HG03439 (cell line): ENCODE measurements around the gene RAB3IP.

Experiments
- ATAC-seq: cut with Tn5 transposase; IDR thresholded peaks from one replicate; pipeline ENCODE4 v1.9.1; 2021; ENCODE audit warnings: mild to moderate bottlenecking, moderate library complexity; ENCODE audit not compliant: unreplicated experiment

The RAB3IP gene

GRCh38 chr12:69738351-69739286 is at the start of gene RAB3IP:
Gene RAB3IP (plus strand): TSS chr12:69738860. CDS start chr12:69755409, 16,549 bp downstream.
- ATAC-seq: peak; percentile 83

- ATAC-seq: no peak
Measured at GRCh38 chr12:69689638-69690037, 49.0 kb upstream of the RAB3IP start.

- no peak for ATAC-seq
Measured at GRCh38 chr12:69694123-69694522, 44.5 kb upstream of the RAB3IP start.

GRCh38 chr12:69698054-69698453 is 40.6 kb upstream of the RAB3IP start:
- ATAC-seq: no peak

- ATAC-seq: no peak
Measured at GRCh38 chr12:69698769-69699540, 39.7 kb upstream of the RAB3IP start, which contains the start of gene BEST3. Gene BEST3 (minus strand): TSS chr12:69699303. CDS start chr12:69697798, 1,505 bp downstream.

- ATAC-seq: no peak
Measured at GRCh38 chr12:69701826-69702225, 36.8 kb upstream of the RAB3IP start.

- no peak for ATAC-seq
Measured at GRCh38 chr12:69703146-69703642, 35.5 kb upstream of the RAB3IP start.

GRCh38 chr12:69704357-69704756 is 34.3 kb upstream of the RAB3IP start:
- ATAC-seq: no peak

GRCh38 chr12:69708649-69709048 is 30.0 kb upstream of the RAB3IP start:
- no peak for ATAC-seq

GRCh38 chr12:69712826-69713225 is 25.8 kb upstream of the RAB3IP start:
- no peak for ATAC-seq

GRCh38 chr12:69714542-69714941 is 24.1 kb upstream of the RAB3IP start:
- ATAC-seq: no peak

GRCh38 chr12:69719336-69720316 is 19.0 kb upstream of the RAB3IP start:
- ATAC-seq: no peak

GRCh38 chr12:69720750-69721149 is 17.9 kb upstream of the RAB3IP start:
- ATAC-seq: no peak

GRCh38 chr12:69726922-69727321 is 11.7 kb upstream of the RAB3IP start:
- no peak for ATAC-seq

GRCh38 chr12:69732088-69732487 is 6.6 kb upstream of the RAB3IP start:
- ATAC-seq: no peak

GRCh38 chr12:69733638-69734037 is 5.0 kb upstream of the RAB3IP start:
- ATAC-seq: no peak

GRCh38 chr12:69739287-69740191 is 879 bp downstream of the RAB3IP start:
- peak; percentile 43 for ATAC-seq

- no peak for ATAC-seq
Measured at GRCh38 chr12:69744109-69744508, 5.4 kb downstream of the RAB3IP start.

- ATAC-seq: no peak
Measured at GRCh38 chr12:69751476-69751875, 12.8 kb downstream of the RAB3IP start.
